Panc1 (cell line): ENCODE results near the gene KIF25. TPM values are rescaled to one million over a fixed set of nuclear protein-coding genes. Genes with fewer than 3 reads are reported as not detected.
"Not testable (repeated sequence)": the region's sequence is repeated elsewhere in the genome, so short reads cannot be mapped to it uniquely, and the experiment has no call there.

Source experiments
- ATAC-seq: fragments of 200-7000 bp; cut with Tn5 transposase; 2 replicates; pipeline ENCODE4 v1.9.1; 2020; ENCODE audit warnings: mild to moderate bottlenecking, moderate library complexity
- BruUV-seq: library from RNA; stranded (reverse); fragments of 400-500 nt; replicated peaks from 2 replicates; lab custom pipeline; 2021; lab: Mats Ljungman, UMichigan
- CTCF ChIA-PET: fragments of 300-600 bp; sonication (Branson Sonifier 250); formaldehyde crosslinking; loops from one replicate; lab custom pipeline; 2022; ENCODE audit warnings: antibody characterized with exemption; lab: Charles Lee
- POLR2A ChIA-PET: fragments of 300-600 bp; sonication (Branson Sonifier 250); formaldehyde crosslinking; loops from one replicate; lab custom pipeline; 2022; ENCODE audit warnings: antibody characterized with exemption; lab: Charles Lee
- DNase-seq: peaks from one replicate; pipeline ENCODE4 v3.0.0-alpha.2; 2010; ENCODE audit warnings: low read depth, low spot score
- H3K27ac ChIP-seq: 2 replicates; pipeline ENCODE4 v1.5.1; 2011; ENCODE audit warnings: mild to moderate bottlenecking, low read length, inconsistent platforms
- H3K27me3 ChIP-seq: fragments of 200-500 bp; sonication (Bioruptor generic); 2 replicates; pipeline ENCODE4 v1.6.0; 2014; ENCODE audit warnings: low read length, inconsistent platforms; ENCODE audit not compliant: control insufficient read depth, insufficient read depth
- H3K36me3 ChIP-seq: fragments of 200-500 bp; sonication (Bioruptor generic); 2 replicates; pipeline ENCODE4 v1.5.1; 2014; ENCODE audit warnings: inconsistent platforms, mild to moderate bottlenecking, low read length, moderate library complexity; ENCODE audit not compliant: control insufficient read depth, insufficient read depth
- H3K4me1 ChIP-seq: 2 replicates; pipeline ENCODE4 v1.5.1; 2011; ENCODE audit warnings: inconsistent platforms, mild to moderate bottlenecking, low read length, moderate library complexity; ENCODE audit not compliant: control insufficient read depth, insufficient read depth
- H3K4me3 ChIP-seq, 2 experiments: 2 replicates each; pipeline ENCODE4 v1.5.1; 2011 to 2012; ENCODE audit warnings: low read depth in 2 of 2, low read length in 2 of 2, mild to moderate bottlenecking in 2 of 2, inconsistent platforms in 1 of 2, moderate library complexity in 1 of 2
- H3K9me3 ChIP-seq: fragments of 200-500 bp; sonication (Bioruptor generic); 2 replicates; pipeline ENCODE4 v1.5.1; 2014; ENCODE audit warnings: low read depth, mild to moderate bottlenecking, inconsistent platforms, low read length, moderate library complexity; ENCODE audit not compliant: control insufficient read depth, insufficient read depth
- CTCF ChIP-seq: fragments of 450-650 bp; IDR thresholded peaks from 2 replicates; pipeline ENCODE4 v1.5.1; 2017; ENCODE audit warnings: mild to moderate bottlenecking
- POLR2AphosphoS5 ChIP-seq: IDR thresholded peaks from 2 replicates; pipeline ENCODE4 v1.6.1; 2012; ENCODE audit warnings: mild to moderate bottlenecking, low read depth, low read length, moderate library complexity
- REST ChIP-seq, 2 experiments: IDR thresholded peaks; 2 replicates each; pipeline ENCODE4 v1.6.1; 2011 to 2012; ENCODE audit warnings: low read depth in 2 of 2, control low read depth in 1 of 2, low read length in 1 of 2, mild to moderate bottlenecking in 1 of 2, moderate library complexity in 1 of 2; ENCODE audit not compliant: insufficient read depth in 1 of 2
- SIN3A ChIP-seq: IDR thresholded peaks from 2 replicates; pipeline ENCODE4 v1.6.1; 2012; ENCODE audit warnings: low read depth, mild to moderate bottlenecking, low read length, moderate library complexity, borderline replicate concordance; ENCODE audit not compliant: insufficient read depth
- TCF7L2 ChIP-seq: IDR thresholded peaks from 2 replicates; pipeline ENCODE4 v1.6.1; 2011; ENCODE audit warnings: mild to moderate bottlenecking, low read depth, low read length, inconsistent platforms
- in situ Hi-C: cut with HindIII; loops from 2 replicates; pipeline ENCODE4 v1.10.0; 2016; ENCODE audit warnings: low sequenced_read_pairs, low pct_unique_long_range_greater_than_20kb
- intact Hi-C: fragments of 100-400 bp; cut with micrococcal nuclease; formaldehyde crosslinking; loops from one replicate; pipeline ENCODE4 v1.10.0; 2022; ENCODE audit not compliant: unreplicated experiment
- total RNA-seq: library from RNA; stranded (reverse); gene quantifications from one replicate; pipeline ENCODE4 v1.2.1, GENCODE V29; 2021; ENCODE audit not compliant: unreplicated experiment

Gene KIF25
- total RNA-seq, 1 experiment from 2014 or later = 0.44 TPM

GRCh38 chr6:168000198-168001028, 2.9 kb downstream of the KIF25 start:
- in situ Hi-C loops = no loop called here

GRCh38 chr6:168001029-168001332, 3.5 kb downstream of the KIF25 start:
- Histone ChIP-seq H3K4me3 (no peak overlapping the region), H3K4me1 (peaks cover 22% of the 10 kb centered on the region), H3K9me3 (no peaks in the 10 kb centered on the region), H3K27ac (no peak overlapping the region), H3K27me3 (no peaks in the 10 kb centered on the region), H3K36me3 (no peaks in the 10 kb centered on the region)
- no peak for TF ChIP-seq REST (IDR thresholded peaks at IDR 0.05; ENCODE audit: insufficient read depth in 1 of 2, low read depth in 2 of 2, low read length in 1 of 2)
- TF ChIP-seq POLR2AphosphoS5 = no peak
- TF ChIP-seq CTCF = no peak
- TF ChIP-seq TCF7L2 = no peak
- no peak for TF ChIP-seq SIN3A
- intact Hi-C loops (no loop called here), in situ Hi-C loops (no loop called here)
- CTCF ChIA-PET = no interaction called here
- ATAC-seq = no peak
- POLR2A ChIA-PET = no interaction called here
- BruUV-seq = no TSS peak
- DNase-seq = no peak

More at GRCh38 chr6:168000198-168001028, 2.9 kb downstream of the KIF25 start:
- POLR2A ChIA-PET = no interaction called here
- H3K4me1 ChIP-seq = peaks cover 22% of the 10 kb centered on the region
- DNase-seq (no peak), ATAC-seq (no peak)
- no peak overlapping the region for H3K27ac ChIP-seq
- BruUV-seq = no TSS peak
- CTCF ChIA-PET = no interaction called here
- intact Hi-C loops = no loop called here
- H3K36me3 ChIP-seq = no peaks in the 10 kb centered on the region
- TF ChIP-seq TCF7L2 (no peak), SIN3A (no peak), REST (IDR thresholded peaks at IDR 0.05; ENCODE audit: insufficient read depth in 1 of 2, low read depth in 2 of 2, low read length in 1 of 2) (no peak), POLR2AphosphoS5 (no peak), CTCF (no peak)
- no peaks in the 10 kb centered on the region for H3K9me3 ChIP-seq
- H3K27me3 ChIP-seq = no peaks in the 10 kb centered on the region
- no peak overlapping the region for H3K4me3 ChIP-seq

- POLR2A ChIA-PET, CTCF ChIA-PET, H3K27ac ChIP-seq, DNase-seq, H3K9me3 ChIP-seq, intact Hi-C loops, H3K36me3 ChIP-seq, ATAC-seq, BruUV-seq, H3K4me3 ChIP-seq, in situ Hi-C loops, H3K27me3 ChIP-seq: not testable (repeated sequence)
- peaks cover 17% of the 10 kb centered on the region for H3K4me1 ChIP-seq
These were observed 4.0 kb downstream of the KIF25 start for GRCh38 chr6:168001514-168001913.
